HL-60 (cell line): ENCODE measurements around the gene SH3GL1.

Experiments used
- GABPA ChIP-seq: IDR thresholded peaks from 2 replicates; pipeline ENCODE4 v1.6.1; 2012; ENCODE audit warnings: low read depth
- POLR2AphosphoS5 ChIP-seq: IDR thresholded peaks from 2 replicates; pipeline ENCODE4 v1.6.1; 2012; ENCODE audit warnings: low read depth
- SPI1 ChIP-seq: IDR thresholded peaks from 2 replicates; pipeline ENCODE4 v1.6.1; 2012; ENCODE audit warnings: low read depth, mild to moderate bottlenecking, borderline replicate concordance
- TF ChIP-seq, protein P1 (sequence below): IDR thresholded peaks from one replicate; pipeline ENCODE4 v1.5.1; 2011; ENCODE audit warnings: low read length, control low read depth, inconsistent platforms; ENCODE audit not compliant: insufficient read depth
- TF ChIP-seq, protein P2 (sequence below): IDR thresholded peaks from 2 replicates; pipeline ENCODE4 v1.6.1; 2012; ENCODE audit warnings: low read depth; ENCODE audit not compliant: insufficient replicate concordance

DNA sequence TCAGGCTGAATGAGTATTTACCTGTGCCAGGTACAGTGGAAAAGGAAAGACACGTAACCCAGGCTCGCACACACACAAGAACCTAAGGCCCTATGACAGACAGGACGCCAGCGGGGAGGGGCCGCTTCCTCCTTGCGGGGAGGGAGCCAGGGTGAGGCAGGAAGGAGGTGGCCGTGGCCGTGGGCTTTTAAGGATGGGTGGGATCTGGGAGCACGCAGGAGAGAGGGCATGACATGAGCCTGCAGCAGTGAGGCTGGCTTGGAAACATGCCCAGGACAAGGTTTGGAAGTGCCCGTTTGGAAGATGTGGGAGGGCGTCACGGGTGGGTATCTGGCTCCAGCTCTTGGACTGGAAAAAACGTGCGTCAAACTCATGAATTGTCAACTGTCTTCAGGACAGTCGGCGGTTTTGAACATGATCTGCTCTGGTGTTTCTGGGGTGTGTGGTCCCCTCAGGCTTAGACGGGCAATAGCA lies 20.1 kb downstream of the SH3GL1 start:
- TF ChIP-seq, protein P1, sequence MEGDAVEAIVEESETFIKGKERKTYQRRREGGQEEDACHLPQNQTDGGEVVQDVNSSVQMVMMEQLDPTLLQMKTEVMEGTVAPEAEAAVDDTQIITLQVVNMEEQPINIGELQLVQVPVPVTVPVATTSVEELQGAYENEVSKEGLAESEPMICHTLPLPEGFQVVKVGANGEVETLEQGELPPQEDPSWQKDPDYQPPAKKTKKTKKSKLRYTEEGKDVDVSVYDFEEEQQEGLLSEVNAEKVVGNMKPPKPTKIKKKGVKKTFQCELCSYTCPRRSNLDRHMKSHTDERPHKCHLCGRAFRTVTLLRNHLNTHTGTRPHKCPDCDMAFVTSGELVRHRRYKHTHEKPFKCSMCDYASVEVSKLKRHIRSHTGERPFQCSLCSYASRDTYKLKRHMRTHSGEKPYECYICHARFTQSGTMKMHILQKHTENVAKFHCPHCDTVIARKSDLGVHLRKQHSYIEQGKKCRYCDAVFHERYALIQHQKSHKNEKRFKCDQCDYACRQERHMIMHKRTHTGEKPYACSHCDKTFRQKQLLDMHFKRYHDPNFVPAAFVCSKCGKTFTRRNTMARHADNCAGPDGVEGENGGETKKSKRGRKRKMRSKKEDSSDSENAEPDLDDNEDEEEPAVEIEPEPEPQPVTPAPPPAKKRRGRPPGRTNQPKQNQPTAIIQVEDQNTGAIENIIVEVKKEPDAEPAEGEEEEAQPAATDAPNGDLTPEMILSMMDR: no peak
- TF ChIP-seq POLR2AphosphoS5 (no peak), SPI1 (no peak), GABPA (no peak)
- TF ChIP-seq, protein P2, sequence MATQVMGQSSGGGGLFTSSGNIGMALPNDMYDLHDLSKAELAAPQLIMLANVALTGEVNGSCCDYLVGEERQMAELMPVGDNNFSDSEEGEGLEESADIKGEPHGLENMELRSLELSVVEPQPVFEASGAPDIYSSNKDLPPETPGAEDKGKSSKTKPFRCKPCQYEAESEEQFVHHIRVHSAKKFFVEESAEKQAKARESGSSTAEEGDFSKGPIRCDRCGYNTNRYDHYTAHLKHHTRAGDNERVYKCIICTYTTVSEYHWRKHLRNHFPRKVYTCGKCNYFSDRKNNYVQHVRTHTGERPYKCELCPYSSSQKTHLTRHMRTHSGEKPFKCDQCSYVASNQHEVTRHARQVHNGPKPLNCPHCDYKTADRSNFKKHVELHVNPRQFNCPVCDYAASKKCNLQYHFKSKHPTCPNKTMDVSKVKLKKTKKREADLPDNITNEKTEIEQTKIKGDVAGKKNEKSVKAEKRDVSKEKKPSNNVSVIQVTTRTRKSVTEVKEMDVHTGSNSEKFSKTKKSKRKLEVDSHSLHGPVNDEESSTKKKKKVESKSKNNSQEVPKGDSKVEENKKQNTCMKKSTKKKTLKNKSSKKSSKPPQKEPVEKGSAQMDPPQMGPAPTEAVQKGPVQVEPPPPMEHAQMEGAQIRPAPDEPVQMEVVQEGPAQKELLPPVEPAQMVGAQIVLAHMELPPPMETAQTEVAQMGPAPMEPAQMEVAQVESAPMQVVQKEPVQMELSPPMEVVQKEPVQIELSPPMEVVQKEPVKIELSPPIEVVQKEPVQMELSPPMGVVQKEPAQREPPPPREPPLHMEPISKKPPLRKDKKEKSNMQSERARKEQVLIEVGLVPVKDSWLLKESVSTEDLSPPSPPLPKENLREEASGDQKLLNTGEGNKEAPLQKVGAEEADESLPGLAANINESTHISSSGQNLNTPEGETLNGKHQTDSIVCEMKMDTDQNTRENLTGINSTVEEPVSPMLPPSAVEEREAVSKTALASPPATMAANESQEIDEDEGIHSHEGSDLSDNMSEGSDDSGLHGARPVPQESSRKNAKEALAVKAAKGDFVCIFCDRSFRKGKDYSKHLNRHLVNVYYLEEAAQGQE: no peak
